HepG2 (cell line): ENCODE results near the gene IFITM10. TPM values are rescaled to one million over a fixed set of nuclear protein-coding genes. Genes with fewer than 3 reads are reported as not detected.

ENCODE experiments used
- AGO1 ChIP-seq: fragments of 200-400 bp; formaldehyde crosslinking; IDR thresholded peaks from 2 replicates; pipeline ENCODE4 v1.6.1; 2017; ENCODE audit warnings: mild to moderate bottlenecking, low read depth, low read length, moderate library complexity; ENCODE audit not compliant: poor library complexity, severe bottlenecking
- BRD4 ChIP-seq: sonication (generic); formaldehyde crosslinking; IDR thresholded peaks from 2 replicates; pipeline ENCODE4 v1.4.0; 2020; ENCODE audit warnings: missing genetic modification reagents
- EHMT2 ChIP-seq: fragments of 200-600 bp; sonication (generic); IDR thresholded peaks from 2 replicates; pipeline ENCODE4 v1.7.0; 2017; ENCODE audit warnings: antibody characterized with exemption, low read depth, low read length, borderline replicate concordance
- GATA4 ChIP-seq: sonication (generic); IDR thresholded peaks from 2 replicates; pipeline ENCODE4 v1.6.1; 2016; ENCODE audit warnings: antibody characterized with exemption, low read depth, borderline replicate concordance
- GFI1 ChIP-seq: sonication (generic); formaldehyde crosslinking; IDR thresholded peaks from 2 replicates; pipeline ENCODE4 v1.5.0; 2020; ENCODE audit warnings: missing genetic modification reagents, mild to moderate bottlenecking, borderline replicate concordance
- GZF1 ChIP-seq: sonication (generic); formaldehyde crosslinking; IDR thresholded peaks from 2 replicates; pipeline ENCODE4 v1.5.1; 2020; ENCODE audit warnings: mild to moderate bottlenecking, missing genetic modification reagents
- IKZF4 ChIP-seq: sonication (generic); formaldehyde crosslinking; IDR thresholded peaks from 2 replicates; pipeline ENCODE4 v1.5.1; 2020; ENCODE audit warnings: borderline replicate concordance, mild to moderate bottlenecking, low read depth, missing genetic modification reagents; ENCODE audit errors: not compliant biosample characterization
- KDM1A ChIP-seq: IDR thresholded peaks from 2 replicates; pipeline ENCODE4 v1.6.1; 2016; ENCODE audit warnings: missing compliant biosample characterization
- KMT2A ChIP-seq: sonication (generic); formaldehyde crosslinking; IDR thresholded peaks from 2 replicates; pipeline ENCODE4 v1.4.0; 2020; ENCODE audit warnings: missing genetic modification reagents
- SMC3 ChIP-seq: IDR thresholded peaks from 2 replicates; pipeline ENCODE4 v1.6.1; 2011; ENCODE audit warnings: low read length, improper control_type of control experiment
- ZKSCAN1 ChIP-seq: fragments of 150-350 bp; IDR thresholded peaks from 2 replicates; pipeline ENCODE4 v1.6.1; 2014; ENCODE audit warnings: low read length
- ZNF230 ChIP-seq: sonication (generic); formaldehyde crosslinking; IDR thresholded peaks from 2 replicates; pipeline ENCODE4 v1.4.0; 2020; ENCODE audit warnings: mild to moderate bottlenecking, missing genetic modification reagents
- ZNF558 ChIP-seq: sonication (generic); formaldehyde crosslinking; IDR thresholded peaks from 2 replicates; pipeline ENCODE4 v1.9.0; 2022; ENCODE audit warnings: mild to moderate bottlenecking, missing genetic modification reagents, borderline replicate concordance
- polyA plus RNA-seq, 8 experiments: library from polyadenylated mRNA; depleted of rRNA in 3 of 8; stranded (reverse) in 7 of 8; unstranded in 1 of 8; fragments of >200 nt; fragmentation: Illumina TruSeq in 4 of 8; extraction: Trizol in 4 of 8; gene quantifications; 2 replicates each; pipeline versions ENCODE4 v1.2.1 to v1.2.3, GENCODE V29; 2011 to 2016; ENCODE audit warnings: low read depth in 4 of 8, missing spikeins in 1 of 8, mixed read lengths in 1 of 8; ENCODE audit not compliant: insufficient read depth in 1 of 8
- total RNA-seq, 5 experiments: library from RNA; depleted of rRNA; stranded (reverse); fragments of >200 nt; fragmentation: Illumina TruSeq; extraction: Trizol; gene quantifications; 2 replicates each; pipeline ENCODE4 v1.2.3, GENCODE V29; 2016; ENCODE audit warnings: low read depth in 1 of 5
- TF ChIP-seq, protein P1 (sequence below): sonication (generic); formaldehyde crosslinking; IDR thresholded peaks from 2 replicates; pipeline ENCODE4 v1.5.1; 2020; ENCODE audit warnings: missing genetic modification reagents, mild to moderate bottlenecking, borderline replicate concordance
- TF ChIP-seq, protein P2 (sequence below): sonication (generic); formaldehyde crosslinking; IDR thresholded peaks from 2 replicates; pipeline ENCODE4 v1.5.0; 2020; ENCODE audit warnings: missing genetic modification reagents, mild to moderate bottlenecking, borderline replicate concordance
- TF ChIP-seq, protein P3 (sequence below): sonication (generic); formaldehyde crosslinking; IDR thresholded peaks from 2 replicates; pipeline ENCODE4 v1.8.1; 2023; ENCODE audit warnings: mild to moderate bottlenecking, inconsistent platforms, moderate library complexity, missing genetic modification reagents, borderline replicate concordance
- TF ChIP-seq, protein P4 (sequence below): sonication (generic); formaldehyde crosslinking; IDR thresholded peaks from 2 replicates; pipeline ENCODE4 v1.8.0; 2022; ENCODE audit warnings: mild to moderate bottlenecking, missing genetic modification reagents; ENCODE audit not compliant: insufficient replicate concordance
- TF ChIP-seq, protein P5 (sequence below): sonication (generic); formaldehyde crosslinking; IDR thresholded peaks from 2 replicates; pipeline ENCODE4 v1.8.1; 2023; ENCODE audit warnings: missing genetic modification reagents, mild to moderate bottlenecking, borderline replicate concordance

The IFITM10 gene
- total and polyA plus RNA-seq, 2 of the 13 experiments (the other 11 are each of a cell fraction or from before 2014, with no cell fraction given): 0.09 to 0.13 TPM

DNA sequence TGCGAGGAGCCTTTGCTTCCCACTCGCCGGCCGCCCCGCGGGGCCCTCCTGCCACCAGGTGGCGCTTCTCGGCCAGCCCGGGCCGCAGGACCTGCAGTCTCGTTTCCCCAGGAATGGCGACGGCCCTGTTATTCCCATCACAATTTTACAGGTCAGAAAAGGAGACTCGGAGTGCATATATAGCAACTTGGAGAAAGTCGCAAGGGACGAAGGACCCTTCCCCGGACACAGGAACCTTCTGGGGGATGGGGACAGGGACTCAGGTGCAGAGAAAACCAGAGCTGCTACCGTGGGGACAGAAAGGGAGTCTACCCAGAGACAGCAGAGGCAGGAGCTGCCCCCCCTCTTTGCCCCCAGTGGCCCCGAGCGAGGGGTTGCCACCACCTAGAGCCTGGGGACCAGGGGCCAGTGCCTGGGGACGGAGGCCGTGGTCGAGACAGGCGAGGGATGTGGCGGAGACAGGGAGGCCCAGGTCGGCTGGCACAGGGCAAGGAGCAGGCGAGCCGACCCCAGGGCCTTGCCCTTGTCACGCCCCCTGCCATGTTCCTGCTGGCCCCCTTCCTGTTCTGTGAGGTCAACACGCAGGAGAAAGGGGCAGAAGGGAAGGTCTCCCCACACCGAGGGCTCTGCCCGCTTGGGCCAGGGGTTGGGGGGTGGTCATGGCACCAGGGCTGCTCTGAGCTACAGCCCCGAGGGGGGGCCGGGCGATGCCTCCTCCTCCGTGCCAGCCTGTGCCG lies 56.9 kb downstream of the IFITM10 start (continued):
- TF ChIP-seq ZNF558 (CRISPR knock-in tag) (peak; percentile 52; the same call in 1 of the 2 replicates), AGO1 (no peak), ZKSCAN1 (no peak), IKZF4 (CRISPR knock-in tag) (peak; percentile 59), GFI1 (0 out of 2 replicates have a peak, but pooled peaks have one; percentile 30), BRD4 (CRISPR knock-in tag) (0 out of 2 replicates have a peak, but pooled peaks have one; percentile 81), GATA4 (no peak), KDM1A (CRISPR knock-in tag) (no peak), SMC3 (peak; percentile 25; the same call in 1 of the 2 replicates), EHMT2 (no peak), GZF1 (peak; percentile 37; the same call in 1 of the 2 replicates), KMT2A (peak; percentile 16; the same call in 1 of the 2 replicates), ZNF230 (CRISPR knock-in tag) (no peak)
- TF ChIP-seq, protein P1, sequence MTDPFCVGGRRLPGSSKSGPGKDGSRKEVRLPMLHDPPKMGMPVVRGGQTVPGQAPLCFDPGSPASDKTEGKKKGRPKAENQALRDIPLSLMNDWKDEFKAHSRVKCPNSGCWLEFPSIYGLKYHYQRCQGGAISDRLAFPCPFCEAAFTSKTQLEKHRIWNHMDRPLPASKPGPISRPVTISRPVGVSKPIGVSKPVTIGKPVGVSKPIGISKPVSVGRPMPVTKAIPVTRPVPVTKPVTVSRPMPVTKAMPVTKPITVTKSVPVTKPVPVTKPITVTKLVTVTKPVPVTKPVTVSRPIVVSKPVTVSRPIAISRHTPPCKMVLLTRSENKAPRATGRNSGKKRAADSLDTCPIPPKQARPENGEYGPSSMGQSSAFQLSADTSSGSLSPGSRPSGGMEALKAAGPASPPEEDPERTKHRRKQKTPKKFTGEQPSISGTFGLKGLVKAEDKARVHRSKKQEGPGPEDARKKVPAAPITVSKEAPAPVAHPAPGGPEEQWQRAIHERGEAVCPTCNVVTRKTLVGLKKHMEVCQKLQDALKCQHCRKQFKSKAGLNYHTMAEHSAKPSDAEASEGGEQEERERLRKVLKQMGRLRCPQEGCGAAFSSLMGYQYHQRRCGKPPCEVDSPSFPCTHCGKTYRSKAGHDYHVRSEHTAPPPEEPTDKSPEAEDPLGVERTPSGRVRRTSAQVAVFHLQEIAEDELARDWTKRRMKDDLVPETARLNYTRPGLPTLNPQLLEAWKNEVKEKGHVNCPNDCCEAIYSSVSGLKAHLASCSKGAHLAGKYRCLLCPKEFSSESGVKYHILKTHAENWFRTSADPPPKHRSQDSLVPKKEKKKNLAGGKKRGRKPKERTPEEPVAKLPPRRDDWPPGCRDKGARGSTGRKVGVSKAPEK (CRISPR knock-in tag): peak; percentile 66; the same call in 1 of the 2 replicates
- TF ChIP-seq, protein P2, sequence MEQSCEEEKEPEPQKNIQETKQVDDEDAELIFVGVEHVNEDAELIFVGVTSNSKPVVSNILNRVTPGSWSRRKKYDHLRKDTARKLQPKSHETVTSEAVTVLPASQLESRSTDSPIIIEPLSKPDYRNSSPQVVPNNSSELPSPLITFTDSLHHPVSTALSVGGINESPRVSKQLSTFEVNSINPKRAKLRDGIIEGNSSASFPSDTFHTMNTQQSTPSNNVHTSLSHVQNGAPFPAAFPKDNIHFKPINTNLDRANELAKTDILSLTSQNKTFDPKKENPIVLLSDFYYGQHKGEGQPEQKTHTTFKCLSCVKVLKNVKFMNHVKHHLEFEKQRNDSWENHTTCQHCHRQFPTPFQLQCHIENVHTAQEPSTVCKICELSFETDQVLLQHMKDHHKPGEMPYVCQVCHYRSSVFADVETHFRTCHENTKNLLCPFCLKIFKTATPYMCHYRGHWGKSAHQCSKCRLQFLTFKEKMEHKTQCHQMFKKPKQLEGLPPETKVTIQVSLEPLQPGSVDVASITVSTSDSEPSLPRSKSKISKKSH (CRISPR knock-in tag): 0 out of 2 replicates have a peak, but pooled peaks have one; percentile 15
- TF ChIP-seq, protein P3, sequence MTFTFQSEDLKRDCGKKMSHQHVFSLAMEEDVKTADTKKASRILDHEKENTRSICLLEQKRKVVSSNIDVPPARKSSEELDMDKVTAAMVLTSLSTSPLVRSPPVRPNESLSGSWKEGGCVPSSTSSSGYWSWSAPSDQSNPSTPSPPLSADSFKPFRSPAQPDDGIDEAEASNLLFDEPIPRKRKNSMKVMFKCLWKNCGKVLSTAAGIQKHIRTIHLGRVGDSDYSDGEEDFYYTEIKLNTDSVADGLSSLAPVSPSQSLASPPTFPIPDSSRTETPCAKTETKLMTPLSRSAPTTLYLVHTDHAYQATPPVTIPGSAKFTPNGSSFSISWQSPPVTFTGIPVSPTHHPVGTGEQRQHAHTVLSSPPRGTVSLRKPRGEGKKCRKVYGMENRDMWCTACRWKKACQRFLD (CRISPR knock-in tag): no peak
- TF ChIP-seq, protein P4, sequence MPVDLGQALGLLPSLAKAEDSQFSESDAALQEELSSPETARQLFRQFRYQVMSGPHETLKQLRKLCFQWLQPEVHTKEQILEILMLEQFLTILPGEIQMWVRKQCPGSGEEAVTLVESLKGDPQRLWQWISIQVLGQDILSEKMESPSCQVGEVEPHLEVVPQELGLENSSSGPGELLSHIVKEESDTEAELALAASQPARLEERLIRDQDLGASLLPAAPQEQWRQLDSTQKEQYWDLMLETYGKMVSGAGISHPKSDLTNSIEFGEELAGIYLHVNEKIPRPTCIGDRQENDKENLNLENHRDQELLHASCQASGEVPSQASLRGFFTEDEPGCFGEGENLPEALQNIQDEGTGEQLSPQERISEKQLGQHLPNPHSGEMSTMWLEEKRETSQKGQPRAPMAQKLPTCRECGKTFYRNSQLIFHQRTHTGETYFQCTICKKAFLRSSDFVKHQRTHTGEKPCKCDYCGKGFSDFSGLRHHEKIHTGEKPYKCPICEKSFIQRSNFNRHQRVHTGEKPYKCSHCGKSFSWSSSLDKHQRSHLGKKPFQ (CRISPR knock-in tag): no peak
- TF ChIP-seq, protein P5, sequence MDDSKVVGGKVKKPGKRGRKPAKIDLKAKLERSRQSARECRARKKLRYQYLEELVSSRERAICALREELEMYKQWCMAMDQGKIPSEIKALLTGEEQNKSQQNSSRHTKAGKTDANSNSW (CRISPR knock-in tag): no peak; the same call in 1 of the 2 replicates
